Vagina (tissue), 2 donors: Measurements from ENCODE around the gene TEX264. TPM values are rescaled to one million over a fixed set of nuclear protein-coding genes. Genes with fewer than 3 reads are reported as not detected.
A peak's percentile ranks its signal among the peaks of the same experiment; 100 is the strongest.

Experiments used
- DNase-seq, 2 donors: peaks; one replicate each; pipeline ENCODE4 v3.0.0-alpha.2; 2017; ENCODE audit errors: extremely low spot score in 2 of 2
- H3K27ac ChIP-seq: fragments of 200-600 bp; sonication (generic); one replicate; pipeline ENCODE4 v1.5.1; 2019
- H3K27me3 ChIP-seq: fragments of 200-600 bp; sonication (generic); one replicate; pipeline ENCODE4 v1.5.1; 2019
- H3K36me3 ChIP-seq, 2 donors: fragments of 200-600 bp; sonication (generic); one replicate each; pipeline ENCODE4 v1.5.1; 2017 to 2019
- H3K4me1 ChIP-seq: fragments of 200-600 bp; sonication (generic); one replicate; pipeline ENCODE4 v1.5.1; 2019
- H3K4me3 ChIP-seq, 2 donors: fragments of 200-600 bp; sonication (generic); 1 replicate in 1 of 2; 2 replicates in 1 of 2; pipeline ENCODE4 v1.5.1; 2016 to 2019
- H3K9me3 ChIP-seq: fragments of 200-600 bp; sonication (generic); one replicate; pipeline ENCODE4 v1.5.1; 2019
- CTCF ChIP-seq, 3 experiments: fragments of 450-650 bp in 2 of 3; fragments of 200-600 bp in 1 of 3; sonication (generic) in 1 of 3; IDR thresholded peaks; one replicate each; pipeline ENCODE4 v1.5.1; 2017 to 2019; ENCODE audit warnings: antibody characterized with exemption in 3 of 3, mild to moderate bottlenecking in 2 of 3, moderate library complexity in 2 of 3
- POLR2A ChIP-seq, 2 donors: fragments of 450-650 bp; IDR thresholded peaks; one replicate each; pipeline ENCODE4 v1.6.1; 2017; ENCODE audit warnings: antibody characterized with exemption in 2 of 2, mild to moderate bottlenecking in 2 of 2, moderate library complexity in 2 of 2
- POLR2AphosphoS5 ChIP-seq, 2 donors: sonication (generic); formaldehyde crosslinking; IDR thresholded peaks; one replicate each; pipeline ENCODE4 v1.9.0; 2017; ENCODE audit warnings: antibody characterized with exemption in 2 of 2, mild to moderate bottlenecking in 2 of 2, low read depth in 1 of 2; ENCODE audit not compliant: insufficient read depth in 1 of 2
- intact Hi-C: fragments of 100-400 bp; cut with DNase I; formaldehyde crosslinking; loops from one replicate; pipeline ENCODE4 v1.15.1; 2023
- total RNA-seq: library from RNA; depleted of rRNA; stranded (reverse); fragments of >200 nt; gene quantifications from one replicate; pipeline ENCODE4 v1.2.3, GENCODE V29; 2016

TEX264 gene
- total RNA-seq, 1 donor from 2014 or later = 66.8 TPM

GRCh38 chr3:51679318-51679717, 8.3 kb downstream of the TEX264 start:
- no peaks in the 10 kb centered on the region for H3K27me3 ChIP-seq
- H3K9me3 ChIP-seq = no peaks in the 10 kb centered on the region
- H3K27ac ChIP-seq = no peak overlapping the region
- intact Hi-C loops = loop anchor here (10.0 kb wide), 1 partner anchor 285 kb away; the partner anchor contains the start of gene RBM15B
- peaks cover 0 to 17% of the 10 kb centered on the region in 2 donors for H3K36me3 ChIP-seq
- TF ChIP-seq POLR2AphosphoS5 (IDR thresholded peaks at IDR 0.05; ENCODE audit: insufficient read depth in 1 of 2, low read depth in 1 of 2) = no peak
- TF ChIP-seq CTCF (IDR thresholded peaks at IDR 0.05) = no peak
- no peak for TF ChIP-seq POLR2A (IDR thresholded peaks at IDR 0.05)
- H3K4me3 ChIP-seq = no peak overlapping the region
- no peak for DNase-seq
- peaks cover 66% of the 10 kb centered on the region for H3K4me1 ChIP-seq

- intact Hi-C loops = loop anchor here (10.0 kb wide), 1 partner anchor 285 kb away; the partner anchor contains the start of gene RBM15B
- Histone ChIP-seq H3K4me1 (peaks cover 62% of the 10 kb centered on the region), H3K27ac (no peak overlapping the region), H3K9me3 (no peaks in the 10 kb centered on the region), H3K27me3 (no peaks in the 10 kb centered on the region), H3K4me3 (no peak overlapping the region), H3K36me3 (peaks cover 0 to 22% of the 10 kb centered on the region in 2 donors)
- DNase-seq = no peak
- TF ChIP-seq POLR2AphosphoS5 (IDR thresholded peaks at IDR 0.05; ENCODE audit: insufficient read depth in 1 of 2, low read depth in 1 of 2) = no peak
- TF ChIP-seq POLR2A (IDR thresholded peaks at IDR 0.05) = no peak
- no peak for TF ChIP-seq CTCF (IDR thresholded peaks at IDR 0.05)
Measured at GRCh38 chr3:51679777-51680176, 8.7 kb downstream of the TEX264 start.

DNA sequence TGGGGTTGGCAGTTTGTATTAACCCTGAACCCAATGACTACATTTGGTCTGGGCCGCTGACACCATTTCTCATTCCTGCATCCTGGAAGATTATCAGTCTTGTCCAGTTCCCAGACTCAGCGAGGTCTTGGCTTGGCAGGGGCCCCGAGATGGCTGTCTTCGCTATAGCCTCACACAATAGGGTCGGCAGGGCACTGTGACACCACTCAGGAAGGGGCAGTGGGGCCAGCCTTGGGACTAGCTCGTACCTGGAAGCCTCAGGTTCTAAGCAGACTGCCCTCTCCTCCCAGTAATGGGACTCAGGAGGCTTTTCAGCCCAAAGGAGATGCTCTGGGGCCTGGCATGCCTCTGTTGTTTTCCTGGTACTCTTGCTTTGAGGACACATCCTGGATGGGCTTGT, 9.1 kb downstream of the TEX264 start:
- H3K9me3 ChIP-seq = no peaks in the 10 kb centered on the region
- DNase-seq = no peak
- peaks cover 0 to 26% of the 10 kb centered on the region in 2 donors for H3K36me3 ChIP-seq
- TF ChIP-seq POLR2AphosphoS5 (IDR thresholded peaks at IDR 0.05; ENCODE audit: insufficient read depth in 1 of 2, low read depth in 1 of 2) = no peak
- TF ChIP-seq POLR2A (IDR thresholded peaks at IDR 0.05) = no peak
- no peak for TF ChIP-seq CTCF (IDR thresholded peaks at IDR 0.05)
- intact Hi-C loops = no loop called here
- no peaks in the 10 kb centered on the region for H3K27me3 ChIP-seq
- no peak overlapping the region for H3K4me3 ChIP-seq
- no peak overlapping the region for H3K27ac ChIP-seq
- H3K4me1 ChIP-seq = peaks cover 58% of the 10 kb centered on the region

- Histone ChIP-seq H3K27me3 (no peaks in the 10 kb centered on the region), H3K9me3 (no peaks in the 10 kb centered on the region), H3K4me3 (no peak overlapping the region), H3K4me1 (peaks cover 56% of the 10 kb centered on the region), H3K36me3 (peaks cover 0 to 30% of the 10 kb centered on the region in 2 donors), H3K27ac (peak overlapping the region; percentile 5)
- no peak for DNase-seq
- intact Hi-C loops = no loop called here
- no peak for TF ChIP-seq POLR2AphosphoS5 (IDR thresholded peaks at IDR 0.05; ENCODE audit: insufficient read depth in 1 of 2, low read depth in 1 of 2)
- no peak for TF ChIP-seq CTCF (IDR thresholded peaks at IDR 0.05)
- no peak for TF ChIP-seq POLR2A (IDR thresholded peaks at IDR 0.05)
Measured at GRCh38 chr3:51680663-51681230, 9.7 kb downstream of the TEX264 start.

DNA sequence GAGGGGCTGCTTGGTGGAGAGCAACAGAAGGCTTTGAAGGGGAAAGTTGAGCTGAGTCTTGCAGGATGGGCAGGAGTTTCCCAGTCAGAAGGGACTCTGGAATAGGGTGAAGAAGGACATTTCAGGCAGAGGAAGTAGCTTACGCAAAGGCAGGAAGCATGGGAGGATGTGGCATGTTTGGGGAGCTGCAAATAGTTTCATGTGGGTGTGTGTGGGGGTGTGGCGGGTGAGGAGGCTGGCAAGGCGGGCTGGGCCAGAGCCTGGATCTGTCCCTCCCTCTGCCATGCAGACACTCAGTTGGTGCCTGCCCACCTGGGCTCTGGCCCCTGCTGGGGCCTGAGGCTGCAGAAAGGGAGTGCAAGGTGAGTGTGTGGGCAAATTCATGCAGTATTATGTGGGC, 10.4 kb downstream of the TEX264 start:
- intact Hi-C loops = no loop called here
- no peak overlapping the region for H3K27ac ChIP-seq
- H3K4me3 ChIP-seq = no peak overlapping the region
- peaks cover 56% of the 10 kb centered on the region for H3K4me1 ChIP-seq
- no peak for DNase-seq
- no peaks in the 10 kb centered on the region for H3K27me3 ChIP-seq
- peaks cover 0 to 31% of the 10 kb centered on the region in 2 donors for H3K36me3 ChIP-seq
- no peaks in the 10 kb centered on the region for H3K9me3 ChIP-seq
- TF ChIP-seq POLR2A (IDR thresholded peaks at IDR 0.05) (no peak), POLR2AphosphoS5 (IDR thresholded peaks at IDR 0.05; ENCODE audit: insufficient read depth in 1 of 2, low read depth in 1 of 2) (no peak), CTCF (IDR thresholded peaks at IDR 0.05) (no peak)
